ENCODE measurements around the gene AURKB. TPM values are rescaled to one million over a fixed set of nuclear protein-coding genes. Genes with fewer than 3 reads are reported as not detected.
"Not testable (repeated sequence)": the region's sequence is repeated elsewhere in the genome, so short reads cannot be mapped to it uniquely, and the experiment has no call there.

AURKB gene
- total RNA-seq, 1 donor from 2014 or later, result 108 TPM

DNA sequence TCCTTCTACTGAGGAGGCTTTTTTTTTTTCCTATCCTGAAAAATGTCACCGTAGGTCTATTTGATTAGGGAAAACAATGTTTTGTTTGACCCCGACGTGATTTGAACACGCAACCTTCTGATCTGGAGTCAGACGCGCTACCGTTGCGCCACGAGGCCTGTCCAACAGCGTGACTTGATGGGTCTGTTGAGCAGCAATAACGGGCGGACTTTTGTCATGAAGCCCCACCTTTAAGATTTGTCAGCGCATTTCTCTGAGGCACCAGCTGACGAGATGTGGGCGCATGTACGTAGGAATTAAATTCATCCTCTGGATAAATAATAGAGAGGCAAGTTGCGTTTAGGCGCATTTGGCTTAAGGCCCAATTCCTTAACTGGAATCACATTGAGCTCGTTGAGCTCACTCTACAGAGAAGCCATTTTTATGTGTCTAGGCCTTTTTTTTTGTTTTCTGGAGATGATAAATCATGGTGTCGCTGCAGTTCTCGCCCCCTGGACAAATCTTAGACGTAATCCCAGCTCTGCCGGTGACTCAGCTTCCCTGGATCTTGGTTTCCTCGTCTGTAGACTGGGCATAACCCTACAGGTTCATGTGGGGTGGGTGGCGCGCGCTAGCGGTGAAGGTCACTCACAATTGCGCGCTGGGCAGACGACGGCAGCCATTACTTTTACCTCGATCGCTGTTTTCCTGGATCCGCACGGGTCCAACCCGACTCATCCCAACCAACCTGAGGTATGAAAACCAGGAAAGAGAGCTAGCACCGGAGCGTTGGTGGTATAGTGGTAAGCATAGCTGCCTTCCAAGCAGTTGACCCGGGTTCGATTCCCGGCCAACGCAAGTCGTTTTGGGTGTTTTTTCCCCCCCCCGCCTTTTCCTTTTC is 10.6 kb upstream of the AURKB start:
- Mint-ChIP-seq H3K36me3 (peaks cover 7% of the 10 kb centered on the region), H3K4me1 (ENCODE audit: unreplicated experiment) (peaks cover 24% of the 10 kb centered on the region), H3K27me3 (peaks cover 25% of the 10 kb centered on the region), H3K27ac (peak overlapping the region; percentile 100), H3K4me3 (peak overlapping the region; percentile 98), H3K9me3 (no peaks in the 10 kb centered on the region)
- DNase-seq (ENCODE audit: extremely low spot score, unreplicated experiment), result peak; percentile 92
- TF ChIP-seq, protein P1, sequence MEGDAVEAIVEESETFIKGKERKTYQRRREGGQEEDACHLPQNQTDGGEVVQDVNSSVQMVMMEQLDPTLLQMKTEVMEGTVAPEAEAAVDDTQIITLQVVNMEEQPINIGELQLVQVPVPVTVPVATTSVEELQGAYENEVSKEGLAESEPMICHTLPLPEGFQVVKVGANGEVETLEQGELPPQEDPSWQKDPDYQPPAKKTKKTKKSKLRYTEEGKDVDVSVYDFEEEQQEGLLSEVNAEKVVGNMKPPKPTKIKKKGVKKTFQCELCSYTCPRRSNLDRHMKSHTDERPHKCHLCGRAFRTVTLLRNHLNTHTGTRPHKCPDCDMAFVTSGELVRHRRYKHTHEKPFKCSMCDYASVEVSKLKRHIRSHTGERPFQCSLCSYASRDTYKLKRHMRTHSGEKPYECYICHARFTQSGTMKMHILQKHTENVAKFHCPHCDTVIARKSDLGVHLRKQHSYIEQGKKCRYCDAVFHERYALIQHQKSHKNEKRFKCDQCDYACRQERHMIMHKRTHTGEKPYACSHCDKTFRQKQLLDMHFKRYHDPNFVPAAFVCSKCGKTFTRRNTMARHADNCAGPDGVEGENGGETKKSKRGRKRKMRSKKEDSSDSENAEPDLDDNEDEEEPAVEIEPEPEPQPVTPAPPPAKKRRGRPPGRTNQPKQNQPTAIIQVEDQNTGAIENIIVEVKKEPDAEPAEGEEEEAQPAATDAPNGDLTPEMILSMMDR (conservative IDR thresholded peaks at IDR 0.05), result no peak

GRCh38 chr17:8214000-8214399 is 3.6 kb upstream of the AURKB start:
- H3K27me3 Mint-ChIP-seq; H3K4me3 Mint-ChIP-seq; H3K27ac Mint-ChIP-seq; H3K9me3 Mint-ChIP-seq; H3K36me3 Mint-ChIP-seq; DNase-seq (ENCODE audit: extremely low spot score, unreplicated experiment): not testable (repeated sequence)
- H3K4me1 Mint-ChIP-seq (ENCODE audit: unreplicated experiment), result peaks cover 15% of the 10 kb centered on the region

DNA sequence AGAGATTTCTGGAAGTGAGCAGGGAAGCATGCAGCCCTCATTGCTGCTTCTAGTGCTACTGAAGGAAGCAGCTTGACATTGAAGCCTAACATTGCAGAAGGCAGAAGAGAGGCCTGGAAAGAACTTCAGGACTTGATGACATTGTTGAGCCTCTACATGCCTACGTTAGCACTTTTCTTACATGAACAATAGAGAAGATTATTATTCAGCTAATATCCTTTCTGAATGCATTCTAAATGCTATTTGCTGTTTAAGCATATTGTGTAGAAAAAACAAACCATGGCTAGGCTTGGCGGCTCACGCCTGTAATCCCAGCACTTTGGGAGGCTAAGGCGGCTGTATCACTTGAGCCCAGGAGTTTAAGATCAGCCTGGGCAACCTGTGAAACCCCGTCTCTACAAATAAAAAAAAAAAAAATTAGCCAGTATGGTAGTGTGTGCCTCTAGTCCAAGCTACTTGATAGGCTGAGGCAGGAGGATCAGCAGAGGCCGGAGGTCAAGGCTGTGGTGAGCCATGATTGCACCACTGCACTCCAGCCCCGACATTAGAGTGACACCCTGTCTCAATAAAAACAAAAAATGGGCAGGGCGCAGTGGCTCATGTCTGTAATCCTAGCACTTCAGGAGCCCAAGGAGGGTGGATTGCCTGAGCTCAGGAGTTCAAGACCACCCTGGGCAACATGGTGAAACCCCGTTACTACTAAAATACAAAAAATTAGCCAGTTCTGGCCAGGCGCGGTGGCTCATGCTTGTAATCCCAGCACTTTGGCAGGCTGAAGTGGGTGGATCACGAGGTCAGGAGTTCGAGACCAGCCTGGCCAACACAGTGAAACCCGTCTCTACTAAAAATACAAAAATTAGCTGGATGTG is 2.2 kb upstream of the AURKB start:
- Mint-ChIP-seq H3K27me3 (peaks cover 3% of the 10 kb centered on the region), H3K4me3 (no peak overlapping the region), H3K36me3 (no peaks in the 10 kb centered on the region)

DNA sequence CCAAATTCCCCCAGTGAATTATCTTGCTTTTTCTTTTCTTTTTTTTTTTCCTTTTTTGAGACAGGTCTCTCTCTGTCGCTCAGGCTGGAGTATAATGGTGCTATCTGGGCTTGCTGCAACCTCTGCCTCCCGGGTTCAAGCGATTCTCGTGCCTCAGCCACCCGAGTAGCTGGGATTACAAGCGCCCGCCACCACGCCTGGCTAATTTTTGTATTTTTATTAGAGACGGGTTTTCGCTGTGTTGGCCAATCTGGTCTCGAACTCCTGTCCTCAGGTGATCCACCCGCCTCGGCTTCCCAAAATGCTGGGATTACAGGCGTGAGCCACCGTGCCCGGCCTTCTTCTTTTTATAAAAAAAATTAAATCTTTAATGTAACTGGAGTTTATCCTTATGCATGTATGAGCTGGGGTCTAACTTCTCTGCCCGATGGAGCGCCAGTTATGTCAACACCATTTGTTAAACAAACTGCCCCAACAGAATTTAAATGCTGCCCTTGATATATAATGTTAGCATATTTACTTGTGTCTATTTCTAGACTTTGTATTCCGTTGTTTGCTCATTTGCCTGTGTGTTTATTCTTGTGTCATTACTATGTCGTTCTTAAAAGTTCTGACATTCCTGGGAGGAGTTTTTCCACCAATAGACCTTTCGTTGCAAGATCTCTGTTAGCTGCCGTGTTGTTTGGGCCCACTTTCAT is 535 bp upstream of the AURKB start:
- TF ChIP-seq, protein P1 (conservative IDR thresholded peaks at IDR 0.05), result no peak
- Mint-ChIP-seq H3K4me3 (peak overlapping the region; percentile 99), H3K4me1 (ENCODE audit: unreplicated experiment) (peaks cover 9% of the 10 kb centered on the region), H3K9me3 (no peaks in the 10 kb centered on the region), H3K27me3 (peaks cover 3% of the 10 kb centered on the region), H3K36me3 (peaks cover 7% of the 10 kb centered on the region), H3K27ac (peak overlapping the region; percentile 94)
- no peak for DNase-seq (ENCODE audit: extremely low spot score, unreplicated experiment)

More for the DNA sequence above, 2.2 kb upstream of the AURKB start:
- H3K27ac Mint-ChIP-seq, result no peak overlapping the region
- DNase-seq (ENCODE audit: extremely low spot score, unreplicated experiment), result no peak
- H3K9me3 Mint-ChIP-seq, result no peaks in the 10 kb centered on the region
- TF ChIP-seq, protein P1 (conservative IDR thresholded peaks at IDR 0.05), result no peak
- H3K4me1 Mint-ChIP-seq (ENCODE audit: unreplicated experiment), result peaks cover 9% of the 10 kb centered on the region

DNA sequence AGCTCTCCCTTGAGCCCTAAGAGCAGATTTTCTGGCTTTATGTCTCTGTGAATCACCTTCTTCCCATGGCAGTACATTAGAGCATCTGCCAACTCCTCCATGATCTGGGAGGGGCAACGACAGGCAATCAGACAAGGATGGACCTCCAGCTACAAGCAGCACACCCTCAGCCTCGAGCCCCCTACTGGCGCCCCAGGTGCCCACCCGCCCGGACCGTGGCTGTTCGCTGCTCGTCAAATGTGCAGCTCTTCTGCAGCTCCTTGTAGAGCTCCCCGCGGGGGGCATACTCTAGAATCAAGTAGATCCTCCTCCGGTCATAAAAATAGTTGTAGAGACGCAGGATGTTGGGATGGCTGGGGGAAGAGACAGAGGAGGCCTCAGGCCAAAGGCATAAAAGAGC is 3.8 kb downstream of the AURKB start:
- Mint-ChIP-seq H3K4me3 (peak overlapping the region; percentile 15), H3K36me3 (peaks cover 15% of the 10 kb centered on the region), H3K4me1 (ENCODE audit: unreplicated experiment) (peaks cover 9% of the 10 kb centered on the region)

More for the DNA sequence above, 3.8 kb downstream of the AURKB start:
- TF ChIP-seq, protein P1 (conservative IDR thresholded peaks at IDR 0.05), result no peak
- Mint-ChIP-seq H3K9me3 (no peaks in the 10 kb centered on the region), H3K27me3 (no peaks in the 10 kb centered on the region), H3K27ac (no peak overlapping the region)
- DNase-seq (ENCODE audit: extremely low spot score, unreplicated experiment), result no peak
